Endodermal cell (in vitro differentiated cells): ENCODE data around the gene PAXIP1. TPM values are rescaled to one million over a fixed set of nuclear protein-coding genes. Genes with fewer than 3 reads are reported as not detected.

Source experiments
- DNase-seq: peaks from one replicate; pipeline ENCODE4 v3.0.0-alpha.2; 2017
- H3K27ac ChIP-seq: 2 replicates; pipeline ENCODE4 v1.5.1; 2013; ENCODE audit warnings: mild to moderate bottlenecking, low read depth, low read length, moderate library complexity
- H3K27me3 ChIP-seq: 2 replicates; pipeline ENCODE4 v1.6.1; 2013; ENCODE audit warnings: mild to moderate bottlenecking, low read length, moderate library complexity; ENCODE audit not compliant: insufficient read depth, control insufficient read depth, poor library complexity, severe bottlenecking
- H3K36me3 ChIP-seq: 2 replicates; pipeline ENCODE4 v1.7.0; 2013; ENCODE audit warnings: mild to moderate bottlenecking, low read length, moderate library complexity; ENCODE audit not compliant: control insufficient read depth, insufficient read depth
- H3K4me1 ChIP-seq: one replicate; pipeline ENCODE4 v1.7.0; 2013; ENCODE audit warnings: low read length; ENCODE audit not compliant: control insufficient read depth, insufficient read depth
- H3K4me3 ChIP-seq: 2 replicates; pipeline ENCODE4 v1.5.1; 2013; ENCODE audit warnings: mild to moderate bottlenecking, low read length, moderate library complexity
- H3K9ac ChIP-seq: 2 replicates; pipeline ENCODE4 v1.6.1; 2013; ENCODE audit warnings: mild to moderate bottlenecking, low read length, moderate library complexity; ENCODE audit not compliant: poor library complexity, severe bottlenecking; ENCODE audit errors: extremely low read depth
- H3K9me3 ChIP-seq: 2 replicates; pipeline ENCODE4 v1.6.1; 2013; ENCODE audit warnings: mild to moderate bottlenecking, low read length, moderate library complexity; ENCODE audit not compliant: control insufficient read depth
- H3K27ac Mint-ChIP-seq: 2 replicates; pipeline ENCODE4 v1.8.0; 2020; ENCODE audit warnings: mixed read lengths
- H3K27me3 Mint-ChIP-seq: 2 replicates; pipeline ENCODE4 v1.8.0; 2021; ENCODE audit warnings: mild to moderate bottlenecking, mixed read lengths; ENCODE audit not compliant: insufficient read depth
- H3K36me3 Mint-ChIP-seq: 2 replicates; pipeline ENCODE4 v1.8.0; 2020; ENCODE audit warnings: low read depth, mixed read lengths
- H3K4me1 Mint-ChIP-seq: 2 replicates; pipeline ENCODE4 v1.8.0; 2020; ENCODE audit warnings: mixed read lengths
- H3K4me3 Mint-ChIP-seq: 2 replicates; pipeline ENCODE4 v1.8.0; 2020; ENCODE audit warnings: mild to moderate bottlenecking, moderate library complexity, mixed read lengths
- H3K9me3 Mint-ChIP-seq: 2 replicates; pipeline ENCODE4 v1.8.0; 2020; ENCODE audit warnings: mild to moderate bottlenecking, mixed read lengths
- CTCF ChIP-seq: fragments of 200-600 bp; sonication (generic); conservative IDR thresholded peaks from 2 replicates; pipeline ENCODE4 v1.5.0; 2021; ENCODE audit warnings: antibody characterized with exemption, mild to moderate bottlenecking
- WGBS, 2 experiments: methylation state at CpG; one replicate each; pipeline versions ENCODE4 v1.1.5 to v1.1.7; 2013; ENCODE audit warnings: missing lambda C conversion rate in 2 of 2, mixed read lengths in 1 of 2; ENCODE audit not compliant: insufficient coverage in 1 of 2, insufficient read length in 1 of 2; 5-methylcytosine and 5-hydroxymethylcytosine counted together
- total RNA-seq, 2 donors: library from RNA; stranded (reverse); fragmentation: NEBNext Ultra II Directional in 1 of 2; extraction: Animal tissue kit (Norgen Biotek cat#: 25700) in 1 of 2; gene quantifications; 2 replicates in 1 of 2; 3 replicates in 1 of 2; pipeline ENCODE4 v1.2.1, GENCODE V29; 2021

PAXIP1 gene
- total RNA-seq, 2 donors from 2014 or later = 33.4 to 35.0 TPM

GRCh38 chr7:155001756-155002410, 1.0 kb downstream of the PAXIP1 start:
- peak overlapping the region; percentile 55 for H3K9ac ChIP-seq
- peaks cover 14% of the 10 kb centered on the region for H3K36me3 Mint-ChIP-seq
- peak overlapping the region; percentile 27 for H3K27ac Mint-ChIP-seq
- no peaks in the 10 kb centered on the region for H3K27me3 Mint-ChIP-seq
- no peaks in the 10 kb centered on the region for H3K9me3 Mint-ChIP-seq
- no peaks in the 10 kb centered on the region for H3K27me3 ChIP-seq
- WGBS, 2 experiments = 19 to 27% methylated on average over 7 to 22 of the region's 24 CpGs
- H3K4me3 Mint-ChIP-seq = no peak overlapping the region
- H3K4me3 ChIP-seq = peak overlapping the region; percentile 94
- peaks cover 8% of the 10 kb centered on the region for H3K4me1 ChIP-seq
- no peak for DNase-seq
- H3K4me1 Mint-ChIP-seq = peaks cover 17% of the 10 kb centered on the region
- TF ChIP-seq CTCF = no peak
- peaks cover 7% of the 10 kb centered on the region for H3K36me3 ChIP-seq
- no peaks in the 10 kb centered on the region for H3K9me3 ChIP-seq
- no peak overlapping the region for H3K27ac ChIP-seq

GRCh38 chr7:155000795-155001194, 2.1 kb downstream of the PAXIP1 start:
- no peak overlapping the region for H3K4me3 Mint-ChIP-seq
- Histone ChIP-seq H3K27me3 (no peaks in the 10 kb centered on the region), H3K27ac (no peak overlapping the region), H3K4me3 (peak overlapping the region; percentile 94), H3K36me3 (peaks cover 14% of the 10 kb centered on the region), H3K4me1 (peaks cover 8% of the 10 kb centered on the region), H3K9me3 (no peaks in the 10 kb centered on the region), H3K9ac (no peak overlapping the region)
- WGBS, 2 experiments = 83 to 90% methylated on average over 1 to 2 of the region's 2 CpGs
- peak; percentile 67 for TF ChIP-seq CTCF
- H3K36me3 Mint-ChIP-seq = peaks cover 18% of the 10 kb centered on the region
- no peaks in the 10 kb centered on the region for H3K27me3 Mint-ChIP-seq
- peaks cover 28% of the 10 kb centered on the region for H3K4me1 Mint-ChIP-seq
- no peaks in the 10 kb centered on the region for H3K9me3 Mint-ChIP-seq
- H3K27ac Mint-ChIP-seq = no peak overlapping the region
- no peak for DNase-seq

GRCh38 chr7:154998481-154998880, 4.4 kb downstream of the PAXIP1 start:
- Histone ChIP-seq H3K9ac (no peak overlapping the region), H3K9me3 (no peaks in the 10 kb centered on the region), H3K4me1 (peaks cover 8% of the 10 kb centered on the region), H3K36me3 (peaks cover 35% of the 10 kb centered on the region), H3K27ac (no peak overlapping the region), H3K27me3 (no peaks in the 10 kb centered on the region), H3K4me3 (no peak overlapping the region)
- Mint-ChIP-seq H3K27ac (no peak overlapping the region), H3K4me1 (peaks cover 31% of the 10 kb centered on the region), H3K4me3 (no peak overlapping the region), H3K36me3 (peaks cover 31% of the 10 kb centered on the region), H3K27me3 (no peaks in the 10 kb centered on the region), H3K9me3 (no peaks in the 10 kb centered on the region)
- TF ChIP-seq CTCF = no peak
- DNase-seq = no peak
- 100% methylated on average over 1 of the region's 3 CpGs for WGBS, 2 experiments
